SK-N-DZ (cell line): ENCODE data around the gene PPP1R12C.

Experiments
- DNase-seq: peaks from one replicate; pipeline ENCODE4 v3.0.0-alpha.2; 2015; ENCODE audit warnings: low spot score

Gene PPP1R12C

GRCh38 chr19:55146705-55147273, 29.4 kb upstream of the PPP1R12C start:
- DNase-seq, result peak; percentile 46

GRCh38 chr19:55146078-55146704, 28.8 kb upstream of the PPP1R12C start:
- DNase-seq, result peak; percentile 35

DNA sequence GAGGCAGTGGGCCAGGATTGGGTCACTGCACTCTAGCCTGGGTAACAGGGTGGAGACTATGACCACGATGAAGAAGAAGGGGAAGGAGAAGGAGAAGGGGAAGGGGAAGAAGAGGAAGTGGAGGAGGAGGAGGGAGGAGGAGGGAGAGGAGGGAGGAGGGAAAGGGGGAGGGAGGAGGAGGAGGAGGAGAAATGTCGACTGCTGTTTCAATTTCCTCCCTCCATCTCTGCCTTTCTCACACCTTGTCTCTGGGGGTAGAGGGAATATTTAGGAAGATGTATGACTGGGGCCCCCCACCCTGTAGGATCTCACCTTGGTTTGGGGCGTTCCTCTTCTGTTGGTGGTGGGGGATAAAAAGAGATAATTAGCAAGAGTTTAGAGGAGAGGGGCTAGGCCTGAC, 27.8 kb upstream of the PPP1R12C start:
- no peak for DNase-seq

- no peak for DNase-seq
Observed at GRCh38 chr19:55141696-55142095, 24.3 kb upstream of the PPP1R12C start.

DNA sequence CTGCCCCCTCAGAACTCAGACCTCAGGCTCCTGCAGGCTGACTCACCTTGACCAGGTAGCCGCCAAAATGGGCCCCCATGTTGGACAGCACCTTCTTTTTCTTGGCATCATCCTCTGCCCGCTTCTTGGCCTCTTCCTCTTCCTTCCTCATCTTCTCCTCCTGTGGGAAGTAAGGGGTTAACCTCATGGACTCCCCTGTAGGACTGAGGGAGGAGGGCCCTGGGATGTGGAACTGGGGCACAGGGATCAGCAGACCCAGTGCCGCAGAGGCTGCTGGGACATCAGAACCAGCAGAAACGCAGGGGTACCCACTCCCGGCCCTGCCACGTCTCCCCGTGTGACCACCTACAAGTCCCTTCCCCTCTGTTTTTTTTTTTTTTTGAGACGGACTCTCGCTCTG, 20.5 kb upstream of the PPP1R12C start:
- DNase-seq, result no peak

GRCh38 chr19:55136399-55137102, 19.1 kb upstream of the PPP1R12C start:
- DNase-seq, result no peak

GRCh38 chr19:55134736-55135135, 17.3 kb upstream of the PPP1R12C start:
- DNase-seq, result no peak

DNA sequence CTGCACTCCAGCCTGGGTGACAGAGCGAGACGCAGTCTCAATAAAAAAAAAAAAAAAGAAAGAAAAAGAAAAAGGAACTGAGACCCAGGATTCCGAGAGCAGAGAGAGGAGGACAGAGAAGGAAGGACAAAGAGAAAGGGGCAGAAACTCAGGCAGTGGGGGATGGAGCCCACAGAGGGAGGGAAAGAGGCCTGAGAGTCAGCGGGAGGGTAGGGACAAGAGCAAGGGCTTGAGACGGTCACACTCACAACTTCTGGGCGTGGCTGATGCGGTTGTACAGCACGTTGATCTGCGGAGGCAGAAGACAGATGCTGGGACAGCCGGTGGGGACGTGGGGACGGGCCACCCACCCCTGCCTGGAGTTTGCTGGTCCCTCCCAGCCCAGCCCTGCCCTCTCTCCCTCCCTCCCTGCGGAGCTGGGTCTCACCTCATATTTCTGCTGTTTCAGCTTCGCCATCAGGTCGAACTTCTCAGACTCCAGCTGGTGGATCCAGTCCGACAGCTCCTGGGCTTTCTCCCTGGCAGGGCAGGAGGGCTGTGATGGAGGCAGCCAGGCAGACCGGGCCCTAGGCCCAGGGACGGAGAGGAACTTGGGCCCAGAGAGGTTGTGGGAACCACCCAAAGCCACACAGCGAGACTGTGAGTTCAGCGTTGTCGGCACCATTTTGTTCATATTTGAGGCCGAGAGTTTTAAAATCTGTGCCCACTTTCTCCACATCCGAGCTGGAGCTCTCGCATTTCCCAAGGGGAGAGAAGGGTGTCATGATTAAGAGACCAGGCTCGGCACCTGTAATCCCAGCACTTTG, 16.4 kb upstream of the PPP1R12C start:
- DNase-seq, result no peak

- DNase-seq, result no peak
Observed at GRCh38 chr19:55132453-55133129, 15.2 kb upstream of the PPP1R12C start.

- DNase-seq, result no peak
Observed at GRCh38 chr19:55131421-55131820, 14.0 kb upstream of the PPP1R12C start.

DNA sequence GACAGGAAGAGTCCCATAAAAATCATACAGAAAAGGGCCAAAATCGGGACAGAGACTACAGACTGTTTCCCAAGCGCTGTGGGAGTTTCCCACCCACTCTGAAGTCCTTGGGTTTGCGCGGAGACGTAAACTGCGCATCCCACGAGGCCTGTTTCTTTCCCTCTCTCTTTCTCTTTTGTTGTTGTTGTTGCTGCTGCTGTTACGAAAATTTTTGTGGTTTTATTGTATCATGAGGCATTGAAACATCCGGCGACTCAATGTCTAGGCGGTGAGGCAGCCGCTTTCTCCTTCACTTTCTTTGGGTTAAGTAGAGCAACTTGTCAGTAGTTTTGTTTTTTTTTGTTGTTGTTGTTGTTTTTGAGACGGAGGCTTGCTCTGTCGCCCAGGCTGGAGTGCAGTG, 1.6 kb upstream of the PPP1R12C start:
- DNase-seq, result no peak

DNA sequence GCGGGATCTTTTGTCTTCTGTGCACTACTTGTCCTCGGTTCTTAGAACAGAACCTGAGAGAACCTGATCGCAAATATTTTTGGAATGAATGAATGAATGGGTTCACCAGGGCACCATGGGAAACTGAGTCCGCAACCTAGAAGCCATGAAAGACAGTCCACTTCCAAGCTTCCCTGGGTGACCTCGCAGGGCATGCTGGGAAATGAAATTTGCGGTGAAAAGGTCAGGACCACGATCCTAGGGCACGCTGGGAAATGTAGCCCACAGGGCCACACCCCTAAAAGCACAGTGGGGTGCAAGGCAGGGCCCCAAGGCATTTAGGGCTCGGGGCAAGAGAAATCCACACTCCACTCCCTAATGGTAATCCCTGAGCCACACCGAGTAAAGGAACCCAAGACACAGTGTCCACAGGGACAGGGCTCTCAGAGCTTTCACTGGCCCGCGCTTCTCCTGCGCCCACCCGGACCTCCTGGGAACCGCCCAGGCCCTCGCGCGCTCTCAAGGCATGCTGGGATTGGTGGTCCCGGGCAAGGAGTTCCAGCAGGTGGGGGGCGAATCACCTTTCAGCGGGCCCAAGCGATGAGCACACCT, 1.1 kb upstream of the PPP1R12C start:
- peak; percentile 56 for DNase-seq

DNA sequence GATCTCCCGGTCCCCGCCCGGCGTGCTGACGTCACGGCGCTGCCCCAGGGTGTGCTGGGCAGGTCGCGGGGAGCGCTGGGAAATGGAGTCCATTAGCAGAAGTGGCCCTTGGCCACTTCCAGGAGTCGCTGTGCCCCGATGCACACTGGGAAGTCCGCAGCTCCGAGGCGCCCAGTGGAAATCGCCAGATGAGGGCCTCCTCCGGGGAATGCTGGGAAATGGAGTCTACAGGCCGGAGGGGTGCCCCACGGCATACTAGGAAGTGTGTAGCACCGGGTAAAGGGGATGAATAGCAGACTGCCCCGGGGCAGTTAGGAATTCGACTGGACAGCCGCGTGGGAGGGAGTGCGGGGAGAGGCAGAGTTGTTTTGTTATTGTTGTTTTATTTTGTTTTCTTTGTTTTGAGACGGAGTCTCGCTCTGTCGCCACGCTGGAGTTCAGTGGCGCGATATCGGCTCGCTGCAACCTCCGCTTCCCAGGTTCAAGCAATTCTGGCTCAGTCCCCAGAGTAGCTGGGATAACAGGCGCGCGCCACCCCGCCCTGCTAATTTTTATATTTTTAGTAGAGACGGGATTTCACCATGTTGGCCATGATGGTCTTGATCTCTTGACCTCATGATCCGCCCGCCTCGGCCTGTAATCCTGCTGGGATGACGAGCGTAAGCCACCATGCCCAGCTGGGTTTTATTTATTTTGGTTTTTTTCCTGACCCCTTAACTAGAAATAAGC, 390 bp upstream of the PPP1R12C start:
- DNase-seq, result peak; percentile 93

- DNase-seq, result peak; percentile 34
Observed at GRCh38 chr19:55116232-55116858, 1.1 kb downstream of the PPP1R12C start.

DNA sequence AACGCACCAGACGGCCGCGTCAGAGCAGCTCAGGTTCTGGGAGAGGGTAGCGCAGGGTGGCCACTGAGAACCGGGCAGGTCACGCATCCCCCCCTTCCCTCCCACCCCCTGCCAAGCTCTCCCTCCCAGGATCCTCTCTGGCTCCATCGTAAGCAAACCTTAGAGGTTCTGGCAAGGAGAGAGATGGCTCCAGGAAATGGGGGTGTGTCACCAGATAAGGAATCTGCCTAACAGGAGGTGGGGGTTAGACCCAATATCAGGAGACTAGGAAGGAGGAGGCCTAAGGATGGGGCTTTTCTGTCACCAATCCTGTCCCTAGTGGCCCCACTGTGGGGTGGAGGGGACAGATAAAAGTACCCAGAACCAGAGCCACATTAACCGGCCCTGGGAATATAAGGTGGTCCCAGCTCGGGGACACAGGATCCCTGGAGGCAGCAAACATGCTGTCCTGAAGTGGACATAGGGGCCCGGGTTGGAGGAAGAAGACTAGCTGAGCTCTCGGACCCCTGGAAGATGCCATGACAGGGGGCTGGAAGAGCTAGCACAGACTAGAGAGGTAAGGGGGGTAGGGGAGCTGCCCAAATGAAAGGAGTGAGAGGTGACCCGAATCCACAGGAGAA, 1.9 kb downstream of the PPP1R12C start:
- no peak for DNase-seq

DNA sequence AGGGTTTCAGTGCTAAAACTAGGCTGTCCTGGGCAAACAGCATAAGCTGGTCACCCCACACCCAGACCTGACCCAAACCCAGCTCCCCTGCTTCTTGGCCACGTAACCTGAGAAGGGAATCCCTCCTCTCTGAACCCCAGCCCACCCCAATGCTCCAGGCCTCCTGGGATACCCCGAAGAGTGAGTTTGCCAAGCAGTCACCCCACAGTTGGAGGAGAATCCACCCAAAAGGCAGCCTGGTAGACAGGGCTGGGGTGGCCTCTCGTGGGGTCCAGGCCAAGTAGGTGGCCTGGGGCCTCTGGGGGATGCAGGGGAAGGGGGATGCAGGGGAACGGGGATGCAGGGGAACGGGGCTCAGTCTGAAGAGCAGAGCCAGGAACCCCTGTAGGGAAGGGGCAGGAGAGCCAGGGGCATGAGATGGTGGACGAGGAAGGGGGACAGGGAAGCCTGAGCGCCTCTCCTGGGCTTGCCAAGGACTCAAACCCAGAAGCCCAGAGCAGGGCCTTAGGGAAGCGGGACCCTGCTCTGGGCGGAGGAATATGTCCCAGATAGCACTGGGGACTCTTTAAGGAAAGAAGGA, 2.8 kb downstream of the PPP1R12C start:
- no peak for DNase-seq

DNA sequence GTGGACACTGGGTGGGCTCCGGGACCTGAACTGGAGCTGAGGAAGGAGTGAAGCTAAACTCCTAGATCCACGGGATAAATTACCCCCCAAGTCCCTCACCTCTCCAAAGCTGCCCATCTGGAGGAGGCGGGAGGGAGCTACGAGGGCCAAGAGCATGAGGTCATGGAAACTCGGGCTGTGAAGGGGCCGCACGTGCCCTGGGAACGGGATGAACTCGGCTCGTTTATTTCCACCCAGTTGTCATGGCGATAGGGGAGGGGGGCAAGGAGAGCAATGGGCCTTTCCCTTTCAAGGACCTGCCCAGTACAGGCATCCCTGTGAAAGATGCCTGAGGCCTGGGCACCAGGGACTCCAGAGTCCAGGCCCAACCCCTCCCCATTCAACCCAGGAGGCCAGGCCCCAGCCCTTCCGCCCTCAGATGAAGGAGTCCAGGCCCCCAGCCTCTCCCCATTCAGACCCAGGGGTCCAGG, 3.8 kb downstream of the PPP1R12C start:
- DNase-seq, result no peak

GRCh38 chr19:55112777-55113569, 4.5 kb downstream of the PPP1R12C start:
- DNase-seq, result no peak
